Testis (tissue), 3 donors: Measurements from ENCODE around the gene PPP1R37. TPM values are rescaled to one million over a fixed set of nuclear protein-coding genes. Genes with fewer than 3 reads are reported as not detected.

Source experiments
- DNase-seq: peaks from one replicate; pipeline ENCODE4 v3.0.0-alpha.2; 2019
- H3K27ac ChIP-seq, 2 donors: fragments of 200-600 bp; sonication (generic); one replicate each; pipeline ENCODE4 v1.5.1; 2019
- H3K27me3 ChIP-seq: fragments of 200-600 bp; sonication (generic); one replicate; pipeline ENCODE4 v1.5.1; 2019
- H3K36me3 ChIP-seq: fragments of 200-600 bp; sonication (generic); one replicate; pipeline ENCODE4 v1.5.1; 2017; ENCODE audit warnings: low read depth; ENCODE audit errors: missing control alignments
- H3K4me1 ChIP-seq: fragments of 200-600 bp; sonication (generic); one replicate; pipeline ENCODE4 v1.5.1; 2019
- H3K4me3 ChIP-seq, 2 donors: fragments of 200-600 bp; sonication (generic); one replicate each; pipeline ENCODE4 v1.5.1; 2017 to 2019
- H3K9me3 ChIP-seq: fragments of 200-600 bp; sonication (generic); one replicate; pipeline ENCODE4 v1.5.1; 2017
- POLR2A ChIP-seq: fragments of 450-650 bp; IDR thresholded peaks from one replicate; pipeline ENCODE4 v1.6.1; 2017; ENCODE audit warnings: antibody characterized with exemption, mild to moderate bottlenecking, moderate library complexity
- WGBS, 2 donors: methylation state at CpG; one replicate each; pipeline ENCODE4 v1.1.5; 2018; 5-methylcytosine and 5-hydroxymethylcytosine counted together
- intact Hi-C: fragments of 100-400 bp; cut with DNase I; formaldehyde crosslinking; loops from one replicate; pipeline ENCODE4 v1.15.1; 2023; ENCODE audit warnings: low total_unique reads
- polyA plus RNA-seq: library from polyadenylated mRNA; stranded (reverse); fragments of 350-450 nt; fragmentation: Illumina TruSeq; extraction: RNeasy Lipid Tissue Mini Kit (QIAGEN cat#74804); gene quantifications from one replicate; pipeline ENCODE4 v1.2.3, GENCODE V29; 2014; ENCODE audit warnings: low read depth, low replicate concordance; ENCODE audit not compliant: insufficient read depth
- total RNA-seq, 2 donors: library from RNA; depleted of rRNA; stranded (reverse); fragments of >200 nt; gene quantifications; one replicate each; pipeline ENCODE4 v1.2.3, GENCODE V29; 2016
- TF ChIP-seq, protein P1 (sequence below), 3 experiments: fragments of 450-650 bp in 2 of 3; fragments of 200-600 bp in 1 of 3; sonication (generic) in 1 of 3; IDR thresholded peaks; one replicate each; pipeline ENCODE4 v1.5.1; 2016 to 2019; ENCODE audit warnings: antibody characterized with exemption in 3 of 3, mild to moderate bottlenecking in 2 of 3, moderate library complexity in 1 of 3

The PPP1R37 gene
- total and polyA plus RNA-seq, 3 donors from 2014 or later: 28.5 to 83.0 (median 82.5) TPM

GRCh38 chr19:45162608-45163143 is 69.7 kb downstream of the PPP1R37 start:
- H3K4me3 ChIP-seq: no peak overlapping the region
- no peak for TF ChIP-seq POLR2A
- TF ChIP-seq, protein P1, sequence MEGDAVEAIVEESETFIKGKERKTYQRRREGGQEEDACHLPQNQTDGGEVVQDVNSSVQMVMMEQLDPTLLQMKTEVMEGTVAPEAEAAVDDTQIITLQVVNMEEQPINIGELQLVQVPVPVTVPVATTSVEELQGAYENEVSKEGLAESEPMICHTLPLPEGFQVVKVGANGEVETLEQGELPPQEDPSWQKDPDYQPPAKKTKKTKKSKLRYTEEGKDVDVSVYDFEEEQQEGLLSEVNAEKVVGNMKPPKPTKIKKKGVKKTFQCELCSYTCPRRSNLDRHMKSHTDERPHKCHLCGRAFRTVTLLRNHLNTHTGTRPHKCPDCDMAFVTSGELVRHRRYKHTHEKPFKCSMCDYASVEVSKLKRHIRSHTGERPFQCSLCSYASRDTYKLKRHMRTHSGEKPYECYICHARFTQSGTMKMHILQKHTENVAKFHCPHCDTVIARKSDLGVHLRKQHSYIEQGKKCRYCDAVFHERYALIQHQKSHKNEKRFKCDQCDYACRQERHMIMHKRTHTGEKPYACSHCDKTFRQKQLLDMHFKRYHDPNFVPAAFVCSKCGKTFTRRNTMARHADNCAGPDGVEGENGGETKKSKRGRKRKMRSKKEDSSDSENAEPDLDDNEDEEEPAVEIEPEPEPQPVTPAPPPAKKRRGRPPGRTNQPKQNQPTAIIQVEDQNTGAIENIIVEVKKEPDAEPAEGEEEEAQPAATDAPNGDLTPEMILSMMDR (IDR thresholded peaks at IDR 0.05): no peak
- 89 to 90% methylated on average over 5 to 18 of the region's 18 CpGs for WGBS, 2 donors
- H3K27ac ChIP-seq: no peak overlapping the region
- H3K9me3 ChIP-seq: no peaks in the 10 kb centered on the region
- no peaks in the 10 kb centered on the region for H3K36me3 ChIP-seq
- intact Hi-C loops: no loop called here
- no peak for DNase-seq
- H3K27me3 ChIP-seq: no peaks in the 10 kb centered on the region
- peaks cover 12% of the 10 kb centered on the region for H3K4me1 ChIP-seq

- Histone ChIP-seq H3K9me3 (no peaks in the 10 kb centered on the region), H3K36me3 (no peaks in the 10 kb centered on the region), H3K27ac (no peak overlapping the region), H3K27me3 (no peaks in the 10 kb centered on the region), H3K4me3 (no peak overlapping the region), H3K4me1 (peaks cover 12% of the 10 kb centered on the region)
- DNase-seq: no peak
- no peak for TF ChIP-seq POLR2A
- TF ChIP-seq, protein P1 (IDR thresholded peaks at IDR 0.05): no peak
- intact Hi-C loops: no loop called here
- 89 to 94% methylated on average over 11 to 17 of the region's 17 CpGs for WGBS, 2 donors
Observed at GRCh38 chr19:45163156-45163555, 70.2 kb downstream of the PPP1R37 start.

DNA sequence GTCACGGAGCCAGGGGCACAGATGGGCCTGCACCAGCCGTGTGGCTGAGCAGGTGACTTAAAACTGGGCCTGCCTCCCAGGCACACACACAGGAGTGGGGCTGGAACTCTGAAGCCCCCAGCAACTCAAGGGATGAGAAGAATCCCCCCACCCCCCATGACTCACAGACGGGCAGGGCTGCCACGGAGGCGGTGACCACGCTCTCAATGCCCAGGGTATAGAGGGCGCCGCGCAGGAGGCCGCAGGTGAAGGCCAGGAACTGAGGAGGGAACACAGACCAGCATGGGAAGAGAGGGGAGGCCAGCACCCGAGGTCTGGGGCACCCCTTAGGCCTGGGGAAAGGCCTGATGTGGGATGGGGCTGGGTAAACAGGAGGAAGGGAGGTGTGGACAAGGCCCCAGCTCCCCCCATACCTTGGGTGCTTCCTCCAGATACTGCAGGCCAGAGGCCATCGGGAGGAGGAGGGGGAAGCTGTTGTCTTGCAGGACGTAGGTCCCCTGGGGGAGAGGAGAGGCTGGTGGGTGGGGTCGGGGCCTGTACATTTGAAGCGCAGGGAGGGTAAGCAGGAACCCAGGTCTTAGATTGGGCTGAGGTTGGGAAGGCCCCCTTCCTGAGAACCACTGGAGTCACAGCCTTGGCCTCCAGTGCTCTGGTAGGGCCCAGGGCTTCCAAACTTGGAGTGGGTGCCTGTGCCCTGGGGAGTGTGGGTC is 70.9 kb downstream of the PPP1R37 start:
- H3K4me3 ChIP-seq: no peak overlapping the region
- no peaks in the 10 kb centered on the region for H3K9me3 ChIP-seq
- 85 to 86% methylated on average over 10 to 15 of the region's 15 CpGs for WGBS, 2 donors
- H3K27ac ChIP-seq: no peak overlapping the region
- DNase-seq: no peak
- no peaks in the 10 kb centered on the region for H3K27me3 ChIP-seq
- intact Hi-C loops: no loop called here
- no peaks in the 10 kb centered on the region for H3K36me3 ChIP-seq
- no peak for TF ChIP-seq POLR2A
- TF ChIP-seq, protein P1 (IDR thresholded peaks at IDR 0.05): no peak
- peaks cover 12% of the 10 kb centered on the region for H3K4me1 ChIP-seq

- no peaks in the 10 kb centered on the region for H3K36me3 ChIP-seq
- H3K27me3 ChIP-seq: no peaks in the 10 kb centered on the region
- H3K27ac ChIP-seq: no peak overlapping the region
- TF ChIP-seq POLR2A: no peak
- TF ChIP-seq, protein P1 (IDR thresholded peaks at IDR 0.05): no peak
- WGBS, 2 donors: 17 to 53% methylated on average over 7 to 27 of the region's 27 CpGs
- peak; percentile 55 for DNase-seq
- intact Hi-C loops: no loop called here
- H3K9me3 ChIP-seq: no peaks in the 10 kb centered on the region
- no peak overlapping the region for H3K4me3 ChIP-seq
- H3K4me1 ChIP-seq: peaks cover 12% of the 10 kb centered on the region
Observed at GRCh38 chr19:45164577-45165335, 71.8 kb downstream of the PPP1R37 start.
